Upper lobe of left lung (tissue), 4 donors: Measurements from ENCODE around the gene TIGD3.

Source experiments
- POLR2A ChIP-seq, 4 donors: fragments of 450-650 bp; IDR thresholded peaks; one replicate each; pipeline ENCODE4 v1.5.1; 2016 to 2017; ENCODE audit warnings: antibody characterized with exemption in 4 of 4, mild to moderate bottlenecking in 2 of 4
- POLR2AphosphoS5 ChIP-seq, 2 donors: sonication (generic); formaldehyde crosslinking; IDR thresholded peaks; one replicate each; pipeline ENCODE4 v1.5.1; 2017; ENCODE audit warnings: antibody characterized with exemption in 2 of 2
- TF ChIP-seq, protein P1 (sequence below), 6 experiments: fragments of 450-650 bp in 4 of 6; fragments of 200-600 bp in 2 of 6; sonication (generic) in 2 of 6; IDR thresholded peaks; one replicate each; pipeline ENCODE4 v1.5.1; 2016 to 2019; ENCODE audit warnings: antibody characterized with exemption in 6 of 6

DNA sequence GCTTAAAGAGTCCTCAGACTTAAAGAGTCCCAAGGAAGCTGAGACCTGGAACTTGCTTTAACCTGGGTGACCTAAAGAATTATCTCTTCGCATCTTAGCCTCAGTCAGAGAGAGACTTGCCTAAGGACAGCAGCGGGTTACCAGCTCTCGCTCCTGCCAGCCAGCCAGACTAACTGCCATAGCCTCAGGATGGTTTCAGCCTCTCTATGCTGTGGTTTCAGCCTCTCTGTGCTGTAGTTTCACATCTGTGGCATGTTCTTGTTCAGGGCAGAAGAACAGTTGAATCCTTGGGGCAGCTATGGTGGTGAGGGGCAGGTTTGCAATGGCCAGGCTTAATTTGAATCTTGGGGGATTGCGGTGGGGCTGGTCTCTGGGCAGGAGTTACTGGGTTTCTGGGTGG is 34.2 kb downstream of the TIGD3 start:
- TF ChIP-seq, protein P1, sequence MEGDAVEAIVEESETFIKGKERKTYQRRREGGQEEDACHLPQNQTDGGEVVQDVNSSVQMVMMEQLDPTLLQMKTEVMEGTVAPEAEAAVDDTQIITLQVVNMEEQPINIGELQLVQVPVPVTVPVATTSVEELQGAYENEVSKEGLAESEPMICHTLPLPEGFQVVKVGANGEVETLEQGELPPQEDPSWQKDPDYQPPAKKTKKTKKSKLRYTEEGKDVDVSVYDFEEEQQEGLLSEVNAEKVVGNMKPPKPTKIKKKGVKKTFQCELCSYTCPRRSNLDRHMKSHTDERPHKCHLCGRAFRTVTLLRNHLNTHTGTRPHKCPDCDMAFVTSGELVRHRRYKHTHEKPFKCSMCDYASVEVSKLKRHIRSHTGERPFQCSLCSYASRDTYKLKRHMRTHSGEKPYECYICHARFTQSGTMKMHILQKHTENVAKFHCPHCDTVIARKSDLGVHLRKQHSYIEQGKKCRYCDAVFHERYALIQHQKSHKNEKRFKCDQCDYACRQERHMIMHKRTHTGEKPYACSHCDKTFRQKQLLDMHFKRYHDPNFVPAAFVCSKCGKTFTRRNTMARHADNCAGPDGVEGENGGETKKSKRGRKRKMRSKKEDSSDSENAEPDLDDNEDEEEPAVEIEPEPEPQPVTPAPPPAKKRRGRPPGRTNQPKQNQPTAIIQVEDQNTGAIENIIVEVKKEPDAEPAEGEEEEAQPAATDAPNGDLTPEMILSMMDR (IDR thresholded peaks at IDR 0.05), result no peak
- TF ChIP-seq POLR2A (IDR thresholded peaks at IDR 0.05) (no peak), POLR2AphosphoS5 (IDR thresholded peaks at IDR 0.05) (no peak)
